OCI-LY7 (cell line): ENCODE results near the gene APBB3. TPM values are rescaled to one million over a fixed set of nuclear protein-coding genes. Genes with fewer than 3 reads are reported as not detected.

Experiments used
- BruUV-seq: library from RNA; stranded (reverse); fragments of 400-500 nt; replicated peaks from 2 replicates; lab custom pipeline; 2021; lab: Mats Ljungman, UMichigan
- CTCF ChIA-PET: fragments of 300-600 bp; sonication (Branson Sonifier 250); formaldehyde crosslinking; loops from one replicate; lab custom pipeline; 2022; ENCODE audit warnings: antibody characterized with exemption; ENCODE audit not compliant: unreplicated experiment; lab: Charles Lee
- POLR2A ChIA-PET: fragments of 300-600 bp; sonication (Branson Sonifier 250); formaldehyde crosslinking; loops from one replicate; lab custom pipeline; 2022; ENCODE audit warnings: antibody characterized with exemption; lab: Charles Lee
- DNase-seq: peaks from one replicate; pipeline ENCODE4 v3.0.0-alpha.2; 2015; ENCODE audit warnings: low spot score
- H2AFZ ChIP-seq: fragments of 200-600 bp; sonication (generic), shearing (Covaris generic); 2 replicates; pipeline ENCODE4 v1.6.1; 2014; ENCODE audit warnings: mild to moderate bottlenecking, antibody characterized with exemption, low read length, moderate library complexity
- H3K27ac ChIP-seq: fragments of 200-600 bp; sonication (generic); 2 replicates; pipeline ENCODE4 v1.5.1; 2014; ENCODE audit warnings: mixed run types, low read depth, mild to moderate bottlenecking, moderate library complexity, low read length, inconsistent platforms; ENCODE audit not compliant: poor library complexity, severe bottlenecking
- H3K36me3 ChIP-seq: fragments of 200-600 bp; sonication (generic); 2 replicates; pipeline ENCODE4 v1.6.1; 2014; ENCODE audit warnings: mild to moderate bottlenecking, antibody characterized with exemption, low read length, moderate library complexity, mixed read lengths; ENCODE audit not compliant: insufficient read depth
- H3K4me1 ChIP-seq: fragments of 200-600 bp; sonication (generic); 2 replicates; pipeline ENCODE4 v1.5.1; 2014; ENCODE audit warnings: mild to moderate bottlenecking, low read length; ENCODE audit not compliant: insufficient read depth, poor library complexity, severe bottlenecking
- H3K4me2 ChIP-seq: fragments of 200-600 bp; sonication (generic); 2 replicates; pipeline ENCODE4 v1.6.1; 2014; ENCODE audit warnings: mild to moderate bottlenecking, low read length
- H3K4me3 ChIP-seq: fragments of 200-600 bp; sonication (generic); 2 replicates; pipeline ENCODE4 v1.5.1; 2014; ENCODE audit warnings: mild to moderate bottlenecking, low read depth, low read length; ENCODE audit not compliant: poor library complexity, severe bottlenecking
- H3K79me2 ChIP-seq: fragments of 200-600 bp; sonication (generic); 2 replicates; pipeline ENCODE4 v1.6.1; 2016; ENCODE audit warnings: low read depth, mild to moderate bottlenecking, low read length, moderate library complexity, mixed read lengths; ENCODE audit not compliant: insufficient read depth
- H3K9me2 ChIP-seq: fragments of 200-600 bp; sonication (generic); 2 replicates; pipeline ENCODE4 v1.6.1; 2016; ENCODE audit warnings: mild to moderate bottlenecking, low read length, mixed read lengths; ENCODE audit not compliant: insufficient read depth
- H3K9me3 ChIP-seq: fragments of 200-600 bp; sonication (generic); 2 replicates; pipeline ENCODE4 v1.6.1; 2014; ENCODE audit warnings: mild to moderate bottlenecking, mixed run types, low read length, mixed read lengths
- H4K20me1 ChIP-seq: fragments of 200-600 bp; sonication (generic); 2 replicates; pipeline ENCODE4 v1.6.1; 2014; ENCODE audit warnings: mild to moderate bottlenecking, antibody characterized with exemption, low read length, moderate library complexity, mixed read lengths; ENCODE audit not compliant: insufficient read depth
- CTCF ChIP-seq: fragments of 200-600 bp; sonication (generic); conservative IDR thresholded peaks from 2 replicates; pipeline ENCODE4 v1.5.1; 2014; ENCODE audit warnings: mild to moderate bottlenecking, antibody characterized with exemption, low read length, moderate library complexity, mixed read lengths
- EZH2phosphoT487 ChIP-seq: fragments of 200-600 bp; sonication (generic); IDR thresholded peaks from 2 replicates; pipeline ENCODE4 v1.6.1; 2018; ENCODE audit warnings: low read depth, borderline replicate concordance, mild to moderate bottlenecking, mixed run types, antibody characterized with exemption, low read length, moderate library complexity, mixed read lengths
- intact Hi-C: fragments of 100-400 bp; cut with micrococcal nuclease; formaldehyde crosslinking; loops from one replicate; pipeline ENCODE4 v1.10.0; 2022; ENCODE audit not compliant: unreplicated experiment
- total RNA-seq, 2 experiments: library from RNA; depleted of rRNA in 1 of 2; stranded (reverse); fragments of >200 nt in 1 of 2; shearing (Covaris generic) in 1 of 2; gene quantifications; 2 replicates each; pipeline ENCODE4 v1.2.3, GENCODE V29; 2014 to 2022

APBB3 gene
- total RNA-seq, 2 experiments from 2014 or later, result 32.1 to 37.9 TPM

GRCh38 chr5:140548791-140549190 lies 15.6 kb downstream of the APBB3 start:
- Histone ChIP-seq H3K4me1 (peaks cover 18% of the 10 kb centered on the region), H3K79me2 (no peaks in the 10 kb centered on the region), H3K9me3 (no peaks in the 10 kb centered on the region), H3K27ac (no peak overlapping the region), H3K36me3 (peaks cover 77% of the 10 kb centered on the region), H3K4me3 (no peak overlapping the region), H4K20me1 (no peaks in the 10 kb centered on the region), H3K9me2 (no peaks in the 10 kb centered on the region), H2AFZ (no peak overlapping the region), H3K4me2 (no peak overlapping the region)
- ChIA-PET POLR2A (no interaction called here), CTCF (no interaction called here)
- TF ChIP-seq CTCF (no peak), EZH2phosphoT487 (no peak)
- intact Hi-C loops, result no loop called here
- no TSS peak for BruUV-seq
- DNase-seq, result no peak

DNA sequence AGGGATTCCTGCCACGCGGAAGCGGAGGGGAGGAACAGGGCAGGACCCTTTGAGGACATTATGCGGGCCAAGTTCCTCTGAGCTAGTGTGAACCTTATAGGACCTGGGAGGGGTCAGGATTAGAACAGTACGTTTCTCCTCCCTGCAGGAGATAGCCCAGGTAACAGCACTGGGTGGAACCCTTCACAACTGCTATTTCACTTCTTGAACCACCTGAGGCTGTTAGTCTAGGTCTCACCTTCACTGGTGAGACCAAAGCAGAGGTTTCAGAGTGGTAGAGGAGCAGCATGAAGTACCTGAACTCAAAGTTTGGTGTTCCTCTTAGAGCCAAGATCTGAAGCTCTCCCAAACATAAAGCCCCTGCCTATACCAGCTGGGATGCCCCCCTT lies 16.1 kb downstream of the APBB3 start:
- Histone ChIP-seq H3K36me3 (peaks cover 77% of the 10 kb centered on the region), H2AFZ (no peak overlapping the region), H4K20me1 (no peaks in the 10 kb centered on the region), H3K4me1 (peaks cover 16% of the 10 kb centered on the region), H3K27ac (no peak overlapping the region), H3K79me2 (no peaks in the 10 kb centered on the region), H3K4me3 (no peak overlapping the region), H3K4me2 (no peak overlapping the region; the same call in 1 of the 2 replicates), H3K9me3 (no peaks in the 10 kb centered on the region), H3K9me2 (no peaks in the 10 kb centered on the region)
- TF ChIP-seq CTCF (no peak), EZH2phosphoT487 (no peak)
- BruUV-seq, result no TSS peak
- no peak for DNase-seq
- CTCF ChIA-PET, result no interaction called here
- POLR2A ChIA-PET, result interaction anchor here (1.9 kb wide), 1 partner anchor 13 kb away, joined by 6 read pairs; no protein-coding TSS in a partner anchor
- intact Hi-C loops, result no loop called here

DNA sequence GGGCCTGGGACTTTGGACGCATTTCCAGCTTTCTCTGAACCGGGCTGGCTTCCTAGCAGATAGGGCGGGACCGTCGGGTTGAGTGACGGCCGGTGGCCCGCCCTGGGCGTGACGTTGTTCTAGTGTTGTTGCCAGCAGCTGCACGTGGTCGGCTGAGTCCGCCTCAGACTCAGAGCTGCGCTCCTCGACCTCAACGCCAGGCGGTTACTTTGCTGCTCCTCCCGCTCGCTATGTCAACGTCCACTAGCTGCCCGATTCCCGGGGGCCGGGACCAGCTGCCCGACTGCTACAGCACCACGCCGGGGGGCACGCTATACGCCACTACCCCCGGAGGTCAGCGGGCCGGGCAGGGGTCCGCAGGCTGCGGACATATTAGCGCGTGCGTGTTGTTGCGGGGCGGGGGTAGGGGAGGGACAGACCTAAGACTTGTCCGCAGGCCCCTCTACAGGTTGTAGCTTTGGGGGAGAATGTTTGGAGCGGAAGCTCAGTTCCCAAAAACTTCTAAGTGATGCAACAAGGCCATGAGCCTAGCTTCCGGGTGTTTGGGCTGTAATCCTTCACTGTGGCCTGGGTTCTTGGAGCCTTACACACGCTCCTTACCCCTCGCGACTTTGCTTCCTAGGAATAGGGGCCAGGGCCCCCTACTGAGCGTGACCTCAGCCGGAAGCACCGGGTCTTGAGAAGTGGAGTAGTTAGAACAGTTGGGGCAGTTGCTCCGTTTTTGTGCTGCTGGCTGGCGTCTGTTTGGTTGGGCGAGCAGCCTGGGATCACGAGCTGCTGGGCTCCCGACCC lies 16.7 kb downstream of the APBB3 start, which contains the start of gene EIF4EBP3:
Gene EIF4EBP3 (plus strand): TSS at position 155 of the 792 bp plus-strand sequence. CDS start 76 bp downstream, at position 231.
- Histone ChIP-seq H3K4me3 (no peak within 1 kb of the TSS), H3K4me2 (peak within 1 kb of the TSS; percentile 47; the same call in 1 of the 2 replicates), H3K4me1 (peaks cover 14% of the 10 kb centered on the region), H3K9me3 (no peaks in the 10 kb centered on the region), H4K20me1 (no peaks in the 10 kb centered on the region), H3K79me2 (no peaks in the 10 kb centered on the region), H3K27ac (no peak within 1 kb of the TSS), H3K36me3 (peaks cover 75% of the 10 kb centered on the region), H3K9me2 (no peaks in the 10 kb centered on the region), H2AFZ (no peak within 1 kb of the TSS)
- BruUV-seq, result no TSS peak
- intact Hi-C loops, result no loop called here
- ChIA-PET POLR2A (interaction anchor here (1.0 to 1.9 kb wide), 3 partner anchors 9 to 26 kb away, joined by 3 to 6 read pairs (median 3); no protein-coding TSS in a partner anchor), CTCF (no interaction called here)
- TF ChIP-seq CTCF (no peak), EZH2phosphoT487 (no peak)
- peak; percentile 55 for DNase-seq
